ENCODE data around the gene PRELID1.

PRELID1 gene

DNA sequence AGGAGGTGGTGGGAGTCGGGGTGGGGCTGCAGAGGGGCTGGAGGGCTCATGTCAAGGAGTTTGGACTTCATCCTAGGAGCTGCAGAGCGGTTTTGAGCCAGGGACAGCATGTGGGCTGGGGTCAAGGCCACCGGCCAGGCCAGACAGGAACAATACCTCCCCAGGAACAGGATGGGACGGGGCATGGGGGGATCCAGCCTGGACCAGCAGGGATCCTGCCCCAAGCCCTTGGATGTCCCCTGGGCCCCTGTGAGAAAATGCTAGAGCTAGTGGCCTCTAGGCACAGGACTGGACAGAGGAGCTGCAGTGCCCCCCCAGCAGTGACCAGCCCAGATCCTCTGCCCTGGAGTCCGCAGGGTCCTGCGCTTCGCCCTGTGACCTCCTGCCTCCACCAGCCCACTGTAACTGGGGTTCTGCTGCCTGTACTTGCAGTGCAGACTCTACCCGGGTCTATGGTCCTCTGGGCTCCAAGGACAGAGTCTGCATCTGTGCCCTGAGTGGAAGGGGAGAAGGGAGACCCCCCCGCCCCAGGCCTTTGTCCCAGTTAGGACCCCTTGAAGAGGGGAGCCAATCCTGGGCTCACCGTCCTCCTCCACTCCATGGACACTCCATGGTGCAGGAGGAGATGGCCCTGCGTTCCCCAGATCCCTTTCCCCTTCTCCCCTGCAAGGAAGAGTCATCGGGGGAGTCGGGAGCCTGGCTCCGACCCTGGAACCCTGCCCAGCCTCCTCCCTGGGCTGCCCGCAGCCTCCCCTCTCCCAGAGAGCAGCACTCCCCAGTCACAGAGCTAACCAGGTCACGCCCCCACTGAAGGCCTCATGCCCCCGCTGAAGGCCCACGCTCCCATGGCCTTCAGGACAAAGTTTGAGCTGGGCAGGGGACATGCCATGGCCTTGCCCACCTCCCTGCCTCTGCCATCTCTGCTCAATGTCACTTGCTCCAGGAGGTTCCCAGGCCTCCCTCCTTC, 11.1 kb downstream of the PRELID1 start:
- no peak for DNase-seq

DNA sequence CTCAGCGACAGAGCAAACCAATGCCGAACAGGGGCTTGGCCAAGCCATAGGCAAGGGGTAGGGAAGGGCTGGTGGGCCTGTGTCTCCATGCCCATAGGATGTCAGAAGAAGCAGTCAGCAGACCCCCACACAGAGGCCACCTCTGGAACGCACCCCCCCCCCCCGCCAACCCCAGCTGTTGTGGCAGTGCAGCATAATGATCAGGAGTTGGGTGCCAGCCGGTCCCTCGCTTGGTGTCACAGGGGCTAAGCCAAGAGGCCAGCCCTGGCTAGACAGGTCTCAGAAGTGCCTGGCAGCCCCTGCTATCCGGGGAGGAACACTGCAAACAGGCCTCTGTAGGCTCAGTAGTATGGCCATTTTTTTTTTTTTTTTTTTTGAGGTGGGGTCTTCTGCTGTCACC, 11.8 kb downstream of the PRELID1 start:
- no peak for DNase-seq

DNA sequence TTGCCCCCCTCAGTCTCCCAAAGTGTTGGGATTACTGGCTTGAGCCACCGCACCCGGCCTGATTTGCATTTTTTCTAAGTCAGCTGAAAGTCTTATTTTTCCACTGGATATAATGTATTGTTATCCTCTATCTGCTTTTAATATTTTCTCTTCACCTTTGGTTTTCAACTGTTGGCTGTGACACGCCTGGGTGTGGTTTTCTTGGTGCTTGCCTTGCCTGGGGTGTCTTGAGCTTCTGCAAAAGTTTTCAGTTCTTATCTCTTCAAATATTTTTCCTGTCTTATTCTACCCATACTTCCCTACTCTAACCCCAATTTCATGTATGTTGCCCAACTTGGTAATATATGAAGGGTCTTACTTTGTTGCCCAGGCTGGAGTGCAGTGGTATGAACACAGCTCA, 12.4 kb downstream of the PRELID1 start:
- no peak for DNase-seq

DNA sequence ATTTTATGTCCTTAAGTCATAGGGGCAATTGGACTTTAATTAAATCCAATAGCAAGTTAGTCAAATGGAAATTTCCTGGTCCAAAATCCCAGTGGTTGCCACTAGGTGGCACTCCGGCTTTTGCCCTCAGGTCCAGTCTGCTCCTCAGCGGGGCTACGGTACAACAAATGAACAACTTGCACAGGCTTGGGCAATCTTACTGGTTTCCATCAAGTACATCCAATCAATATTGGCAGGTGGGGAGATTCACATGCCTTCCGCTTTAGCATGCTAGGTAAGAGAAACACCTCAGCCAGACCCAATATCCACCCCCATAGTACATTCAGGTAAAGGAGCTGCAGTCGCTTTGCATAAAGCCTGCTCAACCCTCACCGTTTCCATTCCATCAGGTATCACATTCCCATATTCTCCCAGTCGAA, 14.4 kb downstream of the PRELID1 start:
- peak; percentile 82 to 85 for DNase-seq

DNA sequence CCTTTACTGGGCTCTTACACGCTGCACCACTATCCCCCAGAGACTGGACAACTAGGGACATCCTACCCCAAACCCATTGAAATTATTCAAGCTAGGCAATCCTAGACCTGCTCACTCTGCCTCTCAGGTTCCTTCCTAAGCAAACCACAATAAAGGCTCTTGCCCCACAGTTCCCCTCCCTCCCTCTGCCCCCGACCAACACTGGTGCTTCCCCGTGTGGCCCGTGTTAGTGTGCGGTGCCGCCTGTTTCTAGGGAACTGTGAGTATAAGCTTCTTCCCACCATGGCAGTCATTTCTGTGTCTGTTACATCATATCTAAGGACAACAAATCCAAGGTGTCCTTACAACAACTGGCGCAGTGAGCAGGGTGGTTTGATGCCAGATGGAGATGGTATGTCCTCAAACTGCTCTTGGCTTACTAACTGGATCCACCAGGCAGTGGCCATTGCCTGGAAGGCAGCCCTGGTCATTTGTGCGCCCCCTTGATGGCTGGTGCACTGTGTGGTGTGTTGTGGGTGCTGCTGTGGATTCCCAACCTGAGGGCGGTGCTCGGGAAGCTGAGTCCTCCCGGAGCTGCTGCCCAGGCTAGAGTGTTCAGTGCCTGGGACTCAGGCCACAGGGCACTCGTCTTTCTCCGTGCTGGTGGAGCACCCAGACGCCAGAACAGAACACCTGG, 16.5 kb downstream of the PRELID1 start:
- DNase-seq = peak; percentile 35 to 39

- DNase-seq = no peak
Observed at GRCh38 chr5:177320879-177321278, 17.3 kb downstream of the PRELID1 start.

DNA sequence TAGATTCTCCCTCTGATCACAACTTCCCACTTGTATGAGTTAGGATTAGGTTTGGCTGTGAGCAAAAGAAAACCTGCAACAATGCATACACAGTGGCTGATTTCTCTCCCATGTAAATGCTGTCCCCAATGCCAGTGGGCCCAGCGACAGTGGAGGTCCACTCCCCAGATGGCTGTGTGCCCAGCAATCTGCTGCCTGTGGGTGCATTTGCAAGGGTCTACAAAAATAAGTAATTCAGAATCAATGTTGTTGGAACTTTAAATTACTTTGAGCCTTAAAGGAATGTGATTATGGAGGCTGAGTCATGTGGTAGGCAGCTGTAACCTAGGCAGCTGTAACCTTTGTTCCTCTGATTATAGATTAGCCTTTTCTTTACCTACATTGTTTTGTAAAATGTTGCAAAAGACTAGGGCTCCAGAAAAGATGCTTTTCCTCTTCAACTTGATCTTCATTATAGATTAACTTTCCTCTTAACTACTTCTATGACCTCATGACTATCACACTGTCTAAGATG, 22.3 kb downstream of the PRELID1 start:
- no peak for DNase-seq

DNA sequence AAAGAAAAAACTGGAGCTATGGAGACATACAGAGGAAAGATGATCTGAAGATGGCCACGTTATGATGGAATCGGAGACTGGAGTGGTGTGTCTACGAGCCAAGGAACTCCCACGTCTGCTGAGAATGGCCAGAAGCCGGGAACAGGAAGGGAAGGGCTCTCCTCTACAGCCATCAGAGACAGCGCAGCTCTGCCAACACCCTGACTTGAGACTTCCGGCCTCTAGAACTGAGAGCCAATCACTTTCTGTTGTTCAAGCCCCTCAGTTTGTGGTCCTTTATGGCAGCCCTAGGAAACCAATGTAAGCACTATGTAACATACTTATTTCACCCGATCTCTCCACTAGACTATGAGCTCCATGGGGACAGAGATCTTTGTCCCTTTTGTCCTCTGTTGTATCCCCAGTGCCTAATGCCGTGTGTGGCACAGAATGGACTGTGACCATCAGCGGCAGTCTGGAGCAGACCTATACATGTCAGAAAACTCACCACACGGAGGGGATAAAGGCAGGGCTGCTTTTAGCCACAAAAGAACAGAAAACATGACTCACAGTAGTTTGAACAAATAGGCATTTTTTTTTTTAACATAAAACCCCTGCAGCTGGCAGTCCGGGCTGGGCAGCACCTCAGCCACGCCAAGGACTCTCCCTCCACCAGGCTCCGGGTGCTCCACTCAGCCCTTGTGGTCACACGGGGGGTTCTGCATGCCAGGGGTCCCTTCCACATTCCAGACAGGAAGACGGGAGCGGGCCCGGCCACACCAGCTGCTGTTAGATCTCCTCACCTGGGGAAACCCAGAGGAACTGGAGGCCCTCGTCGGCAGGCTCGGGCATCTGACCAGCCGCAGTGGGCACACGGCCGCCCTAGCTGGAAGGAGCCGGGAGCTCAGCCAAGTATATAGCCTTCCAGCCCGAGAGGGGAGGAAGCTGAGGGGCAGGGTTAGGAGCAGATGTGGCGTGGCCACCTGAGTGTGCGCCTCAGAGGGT, 24.2 kb downstream of the PRELID1 start:
- no peak for DNase-seq

- no peak for DNase-seq
Observed at GRCh38 chr5:177328545-177329231, 25.1 kb downstream of the PRELID1 start.

DNA sequence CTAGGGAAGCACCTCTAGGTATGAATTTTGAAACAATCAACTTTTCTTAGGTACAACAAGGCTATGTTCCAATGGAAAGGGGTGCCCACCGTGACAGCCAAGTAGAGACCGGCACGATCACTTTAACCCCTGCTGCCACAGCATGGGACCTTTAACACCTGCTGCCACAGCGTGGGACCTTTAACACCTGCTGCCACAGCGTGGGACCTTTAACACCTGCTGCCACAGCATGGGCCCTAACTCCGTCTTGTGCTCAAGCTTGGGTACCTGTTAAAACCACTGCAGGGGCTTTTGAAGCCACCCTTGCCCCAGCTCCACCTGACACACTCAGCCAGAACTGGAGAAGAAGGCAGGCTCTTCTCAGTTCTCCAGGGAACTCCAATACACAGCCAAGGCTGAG, 26.3 kb downstream of the PRELID1 start:
- DNase-seq = no peak

GRCh38 chr5:177330991-177331842, 27.6 kb downstream of the PRELID1 start:
- DNase-seq = no peak

DNA sequence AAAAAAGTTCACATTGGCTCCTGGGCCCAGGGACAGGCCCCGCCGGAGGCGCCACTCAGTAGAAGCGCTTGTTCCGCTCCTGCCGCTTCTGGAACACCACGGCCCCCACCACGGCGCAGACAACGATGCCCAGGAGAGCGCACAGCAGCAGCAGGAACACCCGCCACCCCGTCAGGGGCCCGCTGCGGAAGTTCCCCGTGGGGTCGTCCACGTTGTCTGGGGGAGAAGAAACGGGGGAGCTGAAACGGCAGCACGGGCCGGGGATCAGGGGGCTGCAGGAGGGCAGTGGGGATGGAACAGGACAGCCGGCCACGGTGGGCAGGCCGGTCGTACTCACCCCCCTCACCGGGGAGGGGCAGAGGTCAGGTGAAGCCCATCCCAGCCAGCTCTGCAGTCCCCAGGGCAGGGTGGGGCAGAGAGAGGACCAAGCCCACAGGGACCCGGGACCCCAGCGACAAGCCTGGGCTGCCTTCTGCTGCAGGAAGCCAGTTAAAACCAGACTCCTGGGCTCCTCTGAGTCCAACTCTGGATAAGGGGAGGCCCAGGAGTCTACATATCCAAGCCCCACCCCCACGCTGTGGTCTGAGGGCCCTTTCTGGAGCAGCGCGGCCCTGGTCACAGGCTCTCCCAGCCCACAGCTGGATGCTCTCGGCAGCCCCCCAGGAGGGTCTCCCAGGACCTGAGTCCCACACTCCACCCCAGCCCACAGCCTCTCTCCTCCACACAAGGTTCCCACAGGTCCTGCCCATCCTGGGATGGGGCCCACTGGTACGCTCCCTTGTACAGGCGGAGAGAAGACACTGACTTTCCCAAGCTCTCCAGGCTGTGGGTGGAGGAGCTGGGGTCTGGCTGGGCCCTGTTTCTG, 28.7 kb downstream of the PRELID1 start:
- DNase-seq = no peak

DNA sequence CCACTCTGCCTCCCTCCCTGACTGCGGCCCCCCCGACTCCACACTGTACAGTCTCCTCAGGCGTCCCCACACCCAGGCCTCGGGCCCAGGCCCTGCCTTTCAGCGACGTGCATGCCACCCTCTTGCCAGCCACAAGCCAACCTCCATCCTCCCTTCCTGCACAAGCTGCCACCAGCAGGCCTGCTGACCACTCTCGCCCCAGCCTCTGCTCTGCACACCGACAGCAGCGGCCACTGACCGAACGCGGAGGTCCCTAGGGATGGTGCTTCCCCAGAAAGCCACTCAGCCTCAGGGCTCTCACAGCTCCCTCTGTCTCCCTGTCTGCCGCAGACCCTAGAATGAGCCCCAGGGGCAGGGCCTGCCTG, 29.3 kb downstream of the PRELID1 start:
- DNase-seq = no peak

GRCh38 chr5:177333420-177334154, 30.0 kb downstream of the PRELID1 start:
- no peak for DNase-seq

DNA sequence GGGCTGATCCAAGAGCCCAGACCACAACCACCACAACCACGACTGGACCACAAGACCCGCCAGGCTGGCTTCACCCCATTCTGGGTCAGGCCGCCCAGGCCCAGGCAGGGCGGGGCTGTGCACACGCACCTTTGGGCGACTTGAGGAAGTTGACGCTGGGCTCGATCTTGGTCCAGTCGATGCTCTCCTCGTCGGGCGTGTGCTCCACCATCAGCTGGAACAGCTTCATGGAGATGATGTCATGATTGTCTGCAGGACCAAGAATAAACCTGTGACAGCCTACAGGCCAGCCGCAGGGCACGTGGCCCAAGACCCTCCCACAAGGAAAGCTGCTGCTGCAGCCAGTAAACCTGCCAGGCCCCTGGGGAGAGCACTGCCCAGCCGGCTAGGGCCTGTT, 30.6 kb downstream of the PRELID1 start:
- no peak for DNase-seq

- DNase-seq = no peak
Observed at GRCh38 chr5:177334781-177335700, 31.4 kb downstream of the PRELID1 start.

DNA sequence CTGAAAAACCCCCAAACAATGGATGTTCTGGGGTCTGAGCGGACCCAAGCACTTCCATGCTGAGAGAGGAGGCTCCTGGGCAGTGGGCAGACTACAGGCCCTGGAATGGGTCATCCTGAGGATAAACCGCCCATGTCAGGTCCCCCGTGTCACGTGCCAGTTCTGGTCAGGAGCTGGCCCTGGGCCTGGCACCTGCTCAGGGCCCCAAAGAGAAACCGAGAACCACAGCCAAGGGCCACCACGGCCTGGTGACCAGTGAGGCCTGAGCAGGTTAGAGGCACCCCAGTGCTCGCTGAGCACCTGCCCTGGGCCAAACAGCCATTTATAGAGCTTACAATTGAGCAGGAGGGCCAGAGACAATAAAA, 32.1 kb downstream of the PRELID1 start:
- DNase-seq = no peak

GRCh38 chr5:177336112-177336511, 32.5 kb downstream of the PRELID1 start:
- peak in 1 of 2 experiments; percentile 58 for DNase-seq

Measured in activated T-cell treated with anti-CD3 and anti-CD28 coated beads, Interleukin-2, amount 50 U/mL, for 48 hours (primary cell).